Measurements from ENCODE around the gene LRRC36.
A peak's percentile ranks its signal among the peaks of the same experiment; 100 is the strongest.

GRCh38 chr16:67411339-67411738 is 84.7 kb downstream of the LRRC36 start:
- no peak for TF ChIP-seq CBX2 (IDR thresholded peaks at IDR 0.05; ENCODE audit: low read depth, low read length)
- no peak for TF ChIP-seq CBX2 (CRISPR knock-in tag; IDR thresholded peaks at IDR 0.05; ENCODE audit: low read depth)
- TF ChIP-seq POLR2A (IDR thresholded peaks at IDR 0.05; ENCODE audit: insufficient read depth in 1 of 2, low read depth in 2 of 2, low read length in 2 of 2) = no peak
- TF ChIP-seq CEBPZ (IDR thresholded peaks at IDR 0.05; ENCODE audit: low read length) = no peak
- TF ChIP-seq PRDM15 (CRISPR knock-in tag; IDR thresholded peaks at IDR 0.05) = no peak
- no peak for TF ChIP-seq CTCF (CRISPR knock-in tag; IDR thresholded peaks at IDR 0.05)
- no peak for TF ChIP-seq HNRNPK (IDR thresholded peaks at IDR 0.05; ENCODE audit: low read depth, low read length, poor library complexity, severe bottlenecking)
- TF ChIP-seq ZNF121 (CRISPR knock-in tag; IDR thresholded peaks at IDR 0.05) = no peak
- TF ChIP-seq ZNF556 (CRISPR knock-in tag; IDR thresholded peaks at IDR 0.05; ENCODE audit: borderline replicate concordance) = no peak
- peak in 1 of 2 experiments; percentile 36; a peak in 1 of 4 replicates for TF ChIP-seq EP300 (IDR thresholded peaks at IDR 0.05; ENCODE audit: low read depth in 2 of 2, low read length in 2 of 2)
- TF ChIP-seq EP300 (CRISPR knock-in tag; IDR thresholded peaks at IDR 0.05; ENCODE audit: borderline replicate concordance) = no peak
- no peak for TF ChIP-seq ZSCAN29 (CRISPR knock-in tag; conservative IDR thresholded peaks at IDR 0.05)
- no peak for TF ChIP-seq JUN (CRISPR knock-in tag; IDR thresholded peaks at IDR 0.05)
- no peak for TF ChIP-seq UBTF (CRISPR knock-in tag; IDR thresholded peaks at IDR 0.05)
